Coronary artery (tissue), 2 donors: ENCODE results near the gene SRP14.

Source experiments
- DNase-seq: peaks from one replicate; pipeline ENCODE4 v3.0.0-alpha.2; 2017; ENCODE audit warnings: low spot score
- H3K27ac ChIP-seq, 2 donors: fragments of 200-600 bp; sonication (generic); one replicate each; pipeline ENCODE4 v1.5.1; 2016 to 2019
- H3K4me3 ChIP-seq: fragments of 200-600 bp; sonication (generic); 2 replicates; pipeline ENCODE4 v1.5.1; 2016; ENCODE audit warnings: mild to moderate bottlenecking, moderate library complexity
- CTCF ChIP-seq: fragments of 200-600 bp; sonication (generic); IDR thresholded peaks from one replicate; pipeline ENCODE4 v1.5.1; 2019; ENCODE audit warnings: antibody characterized with exemption

The SRP14 gene

GRCh38 chr15:40053079-40053830, 14.3 kb upstream of the SRP14 start:
- DNase-seq: peak; percentile 47
- Histone ChIP-seq H3K4me3 (no peak overlapping the region), H3K27ac (no peak overlapping the region)
- no peak for TF ChIP-seq CTCF

GRCh38 chr15:40052604-40053003, 13.6 kb upstream of the SRP14 start:
- Histone ChIP-seq H3K4me3 (no peak overlapping the region), H3K27ac (no peak overlapping the region)
- TF ChIP-seq CTCF: no peak
- peak; percentile 12 for DNase-seq

- TF ChIP-seq CTCF: no peak
- no peak overlapping the region for H3K4me3 ChIP-seq
- H3K27ac ChIP-seq: no peak overlapping the region
- DNase-seq: peak; percentile 64
Measured at GRCh38 chr15:40051616-40052415, 12.8 kb upstream of the SRP14 start.

- H3K27ac ChIP-seq: no peak overlapping the region
- peak; percentile 68 for DNase-seq
- no peak for TF ChIP-seq CTCF
Measured at GRCh38 chr15:40050788-40051470, 11.9 kb upstream of the SRP14 start.

GRCh38 chr15:40048926-40049475, 10.0 kb upstream of the SRP14 start:
- TF ChIP-seq CTCF: no peak
- no peak overlapping the region for H3K27ac ChIP-seq
- DNase-seq: peak; percentile 50

More at GRCh38 chr15:40050788-40051470, 11.9 kb upstream of the SRP14 start:
- H3K4me3 ChIP-seq: no peak overlapping the region

GRCh38 chr15:40048211-40048792, 9.3 kb upstream of the SRP14 start:
- Histone ChIP-seq H3K4me3 (no peak overlapping the region), H3K27ac (peak overlapping the region; percentile 12 to 79)
- no peak for TF ChIP-seq CTCF
- DNase-seq: peak; percentile 73

More at GRCh38 chr15:40048926-40049475, 10.0 kb upstream of the SRP14 start:
- H3K4me3 ChIP-seq: no peak overlapping the region
